Activated naive CD8-positive, alpha-beta T cell treated with anti-CD3 and anti-CD28 coated beads, Interleukin-2, amount 50 U/mL, for 16 hours (primary cell): ENCODE data around the gene TIMM10.
A peak's percentile ranks its signal among the peaks of the same experiment; 100 is the strongest.

Experiments used
- DNase-seq: peaks from one replicate; pipeline ENCODE4 v3.0.0-alpha.2; 2020; ENCODE audit warnings: low read depth, low spot score

Gene TIMM10

GRCh38 chr11:57504511-57504910 is 26.0 kb downstream of the TIMM10 start:
- DNase-seq = no peak

GRCh38 chr11:57502870-57503269 is 27.7 kb downstream of the TIMM10 start:
- no peak for DNase-seq

- DNase-seq = no peak
Measured at GRCh38 chr11:57502376-57502775, 28.2 kb downstream of the TIMM10 start.

GRCh38 chr11:57501953-57502352 is 28.6 kb downstream of the TIMM10 start:
- no peak for DNase-seq

- DNase-seq = no peak
Measured at GRCh38 chr11:57500926-57501325, 29.6 kb downstream of the TIMM10 start.

GRCh38 chr11:57500515-57500914 is 30.0 kb downstream of the TIMM10 start:
- DNase-seq = no peak

- no peak for DNase-seq
Measured at GRCh38 chr11:57499983-57500461, 30.5 kb downstream of the TIMM10 start.

- DNase-seq = no peak
Measured at GRCh38 chr11:57499413-57499982, 31.1 kb downstream of the TIMM10 start.

GRCh38 chr11:57498540-57498939 is 32.0 kb downstream of the TIMM10 start:
- no peak for DNase-seq

GRCh38 chr11:57497303-57498247 is 33.0 kb downstream of the TIMM10 start:
- no peak for DNase-seq

GRCh38 chr11:57496109-57496820 is 34.3 kb downstream of the TIMM10 start:
- DNase-seq = no peak

- peak; percentile 67 for DNase-seq
Measured at GRCh38 chr11:57493507-57494503, 36.7 kb downstream of the TIMM10 start.

GRCh38 chr11:57491371-57492061 is 39.0 kb downstream of the TIMM10 start:
- peak; percentile 24 for DNase-seq

GRCh38 chr11:57490456-57491248 is 39.9 kb downstream of the TIMM10 start:
- DNase-seq = no peak

GRCh38 chr11:57487920-57488659 is 42.5 kb downstream of the TIMM10 start:
- no peak for DNase-seq

GRCh38 chr11:57487021-57487778 is 43.4 kb downstream of the TIMM10 start:
- no peak for DNase-seq

GRCh38 chr11:57485217-57485990 is 45.1 kb downstream of the TIMM10 start:
- DNase-seq = no peak
